ENCODE measurements around the gene TRIO. TPM values are rescaled to one million over a fixed set of nuclear protein-coding genes. Genes with fewer than 3 reads are reported as not detected.
A peak's percentile ranks its signal among the peaks of the same experiment; 100 is the strongest.

The TRIO gene
- total RNA-seq, 1 donor from 2014 or later = 71.6 TPM

GRCh38 chr5:14313986-14314690 is 171.0 kb downstream of the TRIO start:
- DNase-seq (ENCODE audit: low read depth) (no peak), FAIRE-seq (no peak)
- H3K27me3 ChIP-seq (ENCODE audit: control insufficient read depth, insufficient read depth, low read length) = no peaks in the 10 kb centered on the region
- peaks cover 11% of the 10 kb centered on the region for H3K36me3 ChIP-seq (ENCODE audit: control insufficient read depth, insufficient read depth, low read length)
- no peak overlapping the region for H3K4me3 ChIP-seq (ENCODE audit: low read depth, low read length)
- no peak for TF ChIP-seq CTCF (IDR thresholded peaks at IDR 0.05; ENCODE audit: insufficient read depth, low read length, severe bottlenecking)

- TF ChIP-seq CTCF (IDR thresholded peaks at IDR 0.05; ENCODE audit: insufficient read depth, low read length, severe bottlenecking) = no peak
- Histone ChIP-seq H3K4me3 (ENCODE audit: low read depth, low read length) (no peak overlapping the region), H3K36me3 (ENCODE audit: control insufficient read depth, insufficient read depth, low read length) (peaks cover 18% of the 10 kb centered on the region), H3K27me3 (ENCODE audit: control insufficient read depth, insufficient read depth, low read length) (no peaks in the 10 kb centered on the region)
- DNase-seq (ENCODE audit: low read depth) = no peak
- FAIRE-seq = no peak
Observed at GRCh38 chr5:14316471-14316870, 173.3 kb downstream of the TRIO start.

- DNase-seq (ENCODE audit: low read depth) = peak; percentile 92
- no peak for TF ChIP-seq CTCF (IDR thresholded peaks at IDR 0.05; ENCODE audit: insufficient read depth, low read length, severe bottlenecking)
- Histone ChIP-seq H3K36me3 (ENCODE audit: control insufficient read depth, insufficient read depth, low read length) (peaks cover 20% of the 10 kb centered on the region), H3K27me3 (ENCODE audit: control insufficient read depth, insufficient read depth, low read length) (no peaks in the 10 kb centered on the region), H3K4me3 (ENCODE audit: low read depth, low read length) (no peak overlapping the region)
- no peak for FAIRE-seq
Observed at GRCh38 chr5:14319102-14319501, 176.0 kb downstream of the TRIO start.

- Histone ChIP-seq H3K27me3 (ENCODE audit: control insufficient read depth, insufficient read depth, low read length) (no peaks in the 10 kb centered on the region), H3K36me3 (ENCODE audit: control insufficient read depth, insufficient read depth, low read length) (peaks cover 18% of the 10 kb centered on the region), H3K4me3 (ENCODE audit: low read depth, low read length) (no peak overlapping the region)
- TF ChIP-seq CTCF (IDR thresholded peaks at IDR 0.05; ENCODE audit: insufficient read depth, low read length, severe bottlenecking) = no peak
- DNase-seq (ENCODE audit: low read depth) = no peak
- no peak for FAIRE-seq
Observed at GRCh38 chr5:14321936-14322335, 178.8 kb downstream of the TRIO start.

GRCh38 chr5:14322437-14323187 is 179.5 kb downstream of the TRIO start:
- no peak overlapping the region for H3K4me3 ChIP-seq (ENCODE audit: low read depth, low read length)
- DNase-seq (ENCODE audit: low read depth) (peak; percentile 29), FAIRE-seq (no peak)
- H3K36me3 ChIP-seq (ENCODE audit: control insufficient read depth, insufficient read depth, low read length) = peaks cover 15% of the 10 kb centered on the region
- no peaks in the 10 kb centered on the region for H3K27me3 ChIP-seq (ENCODE audit: control insufficient read depth, insufficient read depth, low read length)
- TF ChIP-seq CTCF (IDR thresholded peaks at IDR 0.05; ENCODE audit: insufficient read depth, low read length, severe bottlenecking) = no peak
